GM18858 (cell line): Measurements from ENCODE around the gene P2RX5.
"Not testable (repeated sequence)": the region's sequence is repeated elsewhere in the genome, so short reads cannot be mapped to it uniquely, and the experiment has no call there.

Experiments
- ATAC-seq: cut with Tn5 transposase; IDR thresholded peaks from one replicate; pipeline ENCODE4 v1.9.1; 2021; ENCODE audit not compliant: unreplicated experiment

Gene P2RX5

DNA sequence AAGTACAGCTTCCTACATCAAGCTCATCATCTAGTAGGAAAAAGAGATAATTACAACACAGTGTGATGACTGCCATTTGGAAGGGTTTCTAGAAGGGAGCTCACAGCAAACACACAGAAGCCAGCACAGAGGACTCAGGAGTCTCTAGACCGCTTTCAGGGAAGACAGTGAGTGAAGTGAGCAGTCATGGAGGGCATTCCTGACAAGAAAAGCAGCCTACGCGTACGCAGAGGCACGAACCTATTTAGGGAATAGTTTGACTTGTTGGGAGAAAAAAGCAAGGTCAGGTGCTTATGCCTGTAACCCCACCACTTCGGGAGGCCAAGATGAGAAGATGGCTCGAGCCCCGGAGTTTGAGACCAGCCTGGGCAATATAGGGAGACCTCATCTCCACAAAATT is 19.3 kb upstream of the P2RX5 start:
- ATAC-seq: no peak

GRCh38 chr17:3712811-3713463 is 17.0 kb upstream of the P2RX5 start:
- ATAC-seq: no peak

GRCh38 chr17:3710951-3711383 is 15.0 kb upstream of the P2RX5 start:
- peak; percentile 86 for ATAC-seq

DNA sequence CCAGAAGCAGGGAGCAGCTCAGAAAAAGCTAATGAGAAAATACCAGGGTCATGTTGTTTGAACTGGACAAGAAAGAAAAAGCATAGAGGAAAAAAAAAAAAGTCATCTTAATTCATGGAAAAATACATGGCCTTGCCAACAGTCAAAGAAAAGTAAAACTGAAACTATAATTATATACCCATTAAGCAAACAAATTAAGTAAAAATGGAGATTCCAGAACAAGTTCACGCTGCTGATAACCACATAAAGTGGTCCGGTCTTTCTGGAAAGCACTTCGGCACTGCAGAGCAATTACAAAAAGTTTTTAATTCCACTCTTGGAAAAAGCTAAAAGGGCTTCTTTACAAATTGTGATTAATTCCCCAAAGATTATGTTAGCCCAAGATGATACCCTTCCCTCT is 12.4 kb upstream of the P2RX5 start:
- ATAC-seq: no peak

- ATAC-seq: not testable (repeated sequence)
Observed at GRCh38 chr17:3705718-3705984, 9.7 kb upstream of the P2RX5 start.

DNA sequence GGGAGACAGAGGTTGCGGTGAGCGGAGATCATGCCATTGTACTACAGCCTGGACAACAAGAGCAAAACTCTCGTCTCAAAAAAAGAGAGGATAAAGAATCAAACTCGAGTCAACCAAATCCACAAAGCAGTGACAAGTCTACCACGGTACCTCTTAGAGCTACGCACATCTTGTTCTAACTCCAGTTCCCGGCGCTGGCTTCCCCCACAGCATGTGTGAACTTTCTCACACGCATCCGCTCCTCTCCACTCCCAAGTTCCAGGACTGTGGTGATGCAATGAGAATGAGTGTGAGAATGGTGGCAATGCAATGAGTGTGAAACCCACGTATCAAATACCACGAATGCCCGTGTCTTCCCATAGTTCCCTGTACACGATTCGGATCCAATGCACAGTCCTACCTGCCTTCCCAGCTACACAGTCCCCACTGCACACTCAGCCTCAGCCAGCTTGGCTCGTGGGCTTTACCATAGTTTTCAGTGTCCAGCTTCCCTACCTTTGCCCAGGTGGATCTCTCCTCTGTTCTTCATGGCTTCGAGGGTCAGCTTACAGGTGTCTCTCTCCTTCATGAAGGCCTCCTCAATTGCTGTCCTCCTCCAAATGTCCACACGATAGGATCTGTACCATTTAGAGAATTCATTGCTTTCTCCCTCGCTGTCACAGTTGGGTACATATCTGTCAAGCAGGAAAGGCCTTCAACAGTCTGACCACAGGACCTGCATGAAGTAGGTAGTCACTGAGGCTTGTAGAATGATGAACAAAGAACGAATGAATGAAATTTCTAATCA is 9.2 kb upstream of the P2RX5 start:
- ATAC-seq: no peak

DNA sequence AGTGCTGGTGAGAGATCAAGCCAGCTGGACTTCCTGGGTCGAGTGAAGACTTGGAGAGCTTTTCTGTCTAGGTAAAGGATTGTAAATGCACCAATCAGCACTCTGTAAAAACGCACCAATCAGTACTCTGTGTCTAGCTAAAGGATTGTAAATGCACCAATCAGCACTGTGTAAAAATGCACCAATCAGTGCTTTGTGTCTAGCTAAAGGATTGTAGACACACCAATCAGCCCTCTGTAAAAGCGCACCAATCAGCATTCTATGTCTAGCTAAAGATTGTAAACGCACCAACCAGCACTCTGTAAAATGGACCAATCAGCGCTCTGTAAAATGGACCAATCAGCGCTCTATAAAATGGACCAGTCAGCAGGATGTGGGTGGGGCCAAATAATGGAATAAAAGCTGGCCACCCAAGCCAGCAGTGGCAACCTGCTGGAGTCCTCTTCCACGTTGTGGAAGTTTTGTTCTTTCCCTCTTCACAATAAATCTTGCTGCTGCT is 6.1 kb upstream of the P2RX5 start:
- ATAC-seq: not testable (repeated sequence)

DNA sequence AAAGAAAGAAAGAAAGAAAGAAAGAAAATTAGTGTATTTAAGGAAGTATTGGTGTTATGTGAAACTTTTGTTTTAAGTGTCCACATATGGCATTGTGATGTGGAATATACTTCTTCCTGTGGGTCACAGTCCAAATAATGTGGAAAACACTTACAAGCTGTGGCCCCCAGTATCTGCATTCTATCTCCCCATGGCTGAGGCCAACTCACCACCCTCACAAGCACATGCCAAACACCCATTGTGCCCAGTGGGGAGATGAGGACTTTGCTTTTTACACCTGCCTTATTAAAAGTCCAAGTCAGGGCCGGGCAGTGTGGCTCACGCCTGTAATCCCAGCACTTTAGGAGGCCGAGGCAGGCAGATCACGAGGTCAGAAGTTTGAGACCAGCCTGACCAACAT is 4.0 kb upstream of the P2RX5 start:
- no peak for ATAC-seq

DNA sequence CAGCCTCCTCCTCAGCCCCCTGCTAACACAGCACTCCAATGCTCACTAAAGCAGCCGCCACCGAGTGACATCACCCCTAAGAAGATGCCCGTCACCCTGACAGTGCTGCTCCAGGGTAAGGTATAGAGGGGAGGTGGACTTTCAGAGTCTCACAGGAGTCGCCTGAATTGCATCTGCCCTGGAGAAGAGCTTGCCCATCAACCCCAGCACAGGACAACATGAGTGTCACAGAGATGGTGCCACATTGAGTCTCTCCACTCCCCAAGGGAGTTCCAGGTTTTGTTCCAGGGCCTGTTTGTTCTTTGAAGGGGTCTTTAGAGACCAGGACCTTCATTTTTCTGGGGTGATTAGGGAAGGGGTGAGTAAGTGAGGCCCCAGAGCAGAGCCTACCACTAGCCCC is 2.2 kb upstream of the P2RX5 start:
- ATAC-seq: no peak

- no peak for ATAC-seq
Observed at GRCh38 chr17:3697103-3697476, 1.1 kb upstream of the P2RX5 start.

- ATAC-seq: no peak
Observed at GRCh38 chr17:3695129-3695722, 729 bp downstream of the P2RX5 start.

DNA sequence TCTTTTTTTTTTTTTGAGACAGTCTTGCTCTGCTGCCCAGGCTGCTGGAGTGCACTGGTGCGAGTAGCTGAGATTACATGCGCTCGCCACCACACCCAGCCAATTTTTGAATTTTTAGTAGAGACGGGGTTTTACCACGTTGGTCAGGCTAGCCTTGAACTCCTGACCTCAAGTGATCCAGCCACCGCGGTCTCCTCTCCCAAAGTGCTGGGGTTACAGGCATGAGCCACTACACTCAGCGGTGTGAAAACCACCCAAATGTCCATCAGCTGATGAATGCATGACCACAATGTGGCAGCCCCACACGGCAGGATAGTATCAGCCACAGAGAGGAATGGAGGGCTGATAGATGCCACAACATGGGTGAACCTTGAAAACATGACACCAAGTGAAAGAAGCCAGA is 2.1 kb downstream of the P2RX5 start:
- peak; percentile 43 for ATAC-seq

DNA sequence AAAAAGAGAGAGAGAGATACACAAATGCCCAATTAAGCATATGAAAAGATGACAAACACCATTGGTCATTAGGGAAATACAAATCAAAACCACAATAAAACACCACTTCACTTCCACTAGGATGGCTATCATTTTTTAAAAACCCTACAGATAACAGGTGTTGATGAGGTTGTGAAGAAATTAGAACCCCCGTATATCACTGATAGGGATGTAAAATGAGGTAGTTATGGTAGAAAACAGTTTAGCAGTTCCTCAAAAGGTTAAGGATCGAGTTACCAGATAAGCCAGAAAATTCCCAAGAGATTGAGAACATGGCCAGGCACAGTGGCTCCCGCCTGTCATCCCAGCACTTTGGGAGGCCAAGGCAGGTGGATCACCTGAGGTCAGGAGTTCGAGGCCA is 2.8 kb downstream of the P2RX5 start:
- ATAC-seq: no peak

- no peak for ATAC-seq
Observed at GRCh38 chr17:3692346-3692745, 3.6 kb downstream of the P2RX5 start.

- no peak for ATAC-seq
Observed at GRCh38 chr17:3691617-3692067, 4.3 kb downstream of the P2RX5 start.

GRCh38 chr17:3690094-3690715 is 5.8 kb downstream of the P2RX5 start:
- no peak for ATAC-seq

- ATAC-seq: no peak
Observed at GRCh38 chr17:3689262-3690093, 6.5 kb downstream of the P2RX5 start.

DNA sequence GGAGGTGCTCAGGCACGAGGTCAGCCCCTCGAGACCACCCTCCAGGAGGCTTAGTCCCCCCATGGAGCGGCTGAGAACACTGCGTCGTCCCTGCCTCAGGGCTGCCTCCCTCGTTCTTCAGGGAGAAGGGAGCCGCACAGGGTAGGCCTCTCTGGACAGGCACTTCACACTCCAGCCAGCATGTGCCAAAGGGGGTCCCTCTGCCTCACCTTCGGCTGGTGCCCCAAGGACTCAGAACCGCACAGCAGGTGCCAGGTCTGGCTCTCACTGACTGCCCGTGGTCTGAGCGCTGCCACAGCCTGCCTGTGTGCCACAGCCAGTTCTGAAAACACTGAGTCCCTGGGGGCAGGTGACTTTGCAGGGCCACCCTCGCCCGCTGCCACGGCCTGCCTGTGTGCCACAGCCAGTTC is 7.1 kb downstream of the P2RX5 start:
- no peak for ATAC-seq

DNA sequence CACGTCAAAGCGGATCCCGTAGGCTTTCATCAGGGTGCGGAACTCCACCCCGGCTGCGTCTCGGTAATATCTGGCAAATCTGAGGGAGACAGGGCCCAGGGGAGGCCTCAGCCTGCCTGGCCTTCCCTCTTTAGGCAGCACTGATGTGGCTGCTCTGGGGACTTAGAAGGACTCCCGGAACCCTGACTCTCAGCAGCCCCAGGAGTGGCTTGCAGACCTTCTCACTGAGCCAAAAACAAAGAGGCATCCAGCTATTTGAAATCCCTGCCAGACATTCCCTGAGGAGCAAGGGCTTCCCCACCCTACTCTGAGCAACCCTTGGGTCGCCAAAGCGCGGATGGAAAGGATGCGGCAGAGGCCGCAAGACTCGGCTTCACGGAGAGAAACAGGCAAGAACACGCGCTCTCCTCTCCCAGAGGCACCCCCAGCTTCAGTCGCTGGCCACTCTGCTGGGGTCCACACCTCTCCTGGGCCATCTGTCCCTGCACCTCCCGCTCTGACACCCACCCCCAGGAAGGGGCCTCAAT is 7.9 kb downstream of the P2RX5 start:
- no peak for ATAC-seq

- no peak for ATAC-seq
Observed at GRCh38 chr17:3685174-3685573, 10.8 kb downstream of the P2RX5 start.

GRCh38 chr17:3683054-3683511 is 12.9 kb downstream of the P2RX5 start:
- ATAC-seq: no peak
